ENCODE measurements around the gene NOX3. TPM values are rescaled to one million over a fixed set of nuclear protein-coding genes. Genes with fewer than 3 reads are reported as not detected.

NOX3 gene
- total RNA-seq, 3 donors from 2014 or later (not counting 1 experiment from before 2014, with no cell fraction given), result not detected

GRCh38 chr6:155443168-155443567, 12.5 kb downstream of the NOX3 start:
- H3K4me1 Mint-ChIP-seq, result peaks cover 9 to 13% of the 10 kb centered on the region in 2 donors
- ATAC-seq (no peak), DNase-seq (no peak)
- TF ChIP-seq CTCF (IDR thresholded peaks at IDR 0.05), result no peak
- Histone ChIP-seq H3K4me1 (ENCODE audit: control insufficient read depth, insufficient read depth, low read length) (no peaks in the 10 kb centered on the region), H3K9me3 (ENCODE audit: control insufficient read depth, insufficient read depth, low read length) (no peaks in the 10 kb centered on the region), H3K27me3 (ENCODE audit: control insufficient read depth, insufficient read depth, low read length) (no peaks in the 10 kb centered on the region), H3K4me3 (ENCODE audit: low read length) (no peak overlapping the region), H3K36me3 (ENCODE audit: control insufficient read depth, insufficient read depth, low read length) (no peaks in the 10 kb centered on the region), H3K27ac (ENCODE audit: low read length) (no peak overlapping the region)
- intact Hi-C loops (cut with micrococcal nuclease), result no loop called here
- WGBS (ENCODE audit: insufficient coverage), result 93% methylated on average over 9 of the region's 9 CpGs
- no peaks in the 10 kb centered on the region for H3K36me3 Mint-ChIP-seq
- peaks cover 0 to under 1% of the 10 kb centered on the region in 2 donors for H3K27me3 Mint-ChIP-seq (ENCODE audit: low read depth in 2 of 2)
- H3K4me3 Mint-ChIP-seq, result no peak overlapping the region
- H3K9me3 Mint-ChIP-seq, result no peaks in the 10 kb centered on the region
- H3K27ac Mint-ChIP-seq, result no peak overlapping the region

GRCh38 chr6:155442562-155442961, 13.1 kb downstream of the NOX3 start:
- Mint-ChIP-seq H3K27me3 (ENCODE audit: low read depth in 2 of 2) (no peaks in the 10 kb centered on the region), H3K36me3 (no peaks in the 10 kb centered on the region), H3K4me1 (peaks cover 9 to 13% of the 10 kb centered on the region in 2 donors), H3K4me3 (no peak overlapping the region), H3K9me3 (no peaks in the 10 kb centered on the region), H3K27ac (no peak overlapping the region)
- Histone ChIP-seq H3K4me3 (ENCODE audit: low read length) (no peak overlapping the region), H3K4me1 (ENCODE audit: control insufficient read depth, insufficient read depth, low read length) (no peaks in the 10 kb centered on the region), H3K27me3 (ENCODE audit: control insufficient read depth, insufficient read depth, low read length) (no peaks in the 10 kb centered on the region), H3K9me3 (ENCODE audit: control insufficient read depth, insufficient read depth, low read length) (no peaks in the 10 kb centered on the region), H3K36me3 (ENCODE audit: control insufficient read depth, insufficient read depth, low read length) (no peaks in the 10 kb centered on the region), H3K27ac (ENCODE audit: low read length) (no peak overlapping the region)
- ATAC-seq (no peak), DNase-seq (no peak)
- WGBS (ENCODE audit: insufficient coverage), result 81% methylated on average over 5 of the region's 5 CpGs
- TF ChIP-seq CTCF (IDR thresholded peaks at IDR 0.05), result no peak
- intact Hi-C loops (cut with micrococcal nuclease), result no loop called here

GRCh38 chr6:155441112-155441465, 14.6 kb downstream of the NOX3 start:
- WGBS (ENCODE audit: insufficient coverage), result 94% methylated on average over 2 of the region's 4 CpGs
- no peak overlapping the region for H3K4me3 ChIP-seq (ENCODE audit: low read length)
- no peaks in the 10 kb centered on the region for H3K9me3 ChIP-seq (ENCODE audit: control insufficient read depth, insufficient read depth, low read length)
- no peaks in the 10 kb centered on the region for H3K9me3 Mint-ChIP-seq
- H3K27me3 ChIP-seq (ENCODE audit: control insufficient read depth, insufficient read depth, low read length), result no peaks in the 10 kb centered on the region
- H3K4me1 ChIP-seq (ENCODE audit: control insufficient read depth, insufficient read depth, low read length), result no peaks in the 10 kb centered on the region
- peaks cover 16 to 17% of the 10 kb centered on the region in 2 donors for H3K4me1 Mint-ChIP-seq
- no peak overlapping the region for H3K27ac ChIP-seq (ENCODE audit: low read length)
- H3K4me3 Mint-ChIP-seq, result no peak overlapping the region
- no peak for DNase-seq
- intact Hi-C loops (cut with micrococcal nuclease), result no loop called here
- H3K27ac Mint-ChIP-seq, result no peak overlapping the region
- no peak for ATAC-seq
- H3K27me3 Mint-ChIP-seq (ENCODE audit: low read depth in 2 of 2), result no peaks in the 10 kb centered on the region
- no peaks in the 10 kb centered on the region for H3K36me3 ChIP-seq (ENCODE audit: control insufficient read depth, insufficient read depth, low read length)
- H3K36me3 Mint-ChIP-seq, result no peaks in the 10 kb centered on the region
- TF ChIP-seq CTCF (IDR thresholded peaks at IDR 0.05), result no peak

GRCh38 chr6:155440398-155441111, 15.1 kb downstream of the NOX3 start:
- no peak overlapping the region for H3K27ac ChIP-seq (ENCODE audit: low read length)
- DNase-seq (no peak), ATAC-seq (no peak)
- H3K36me3 Mint-ChIP-seq, result no peaks in the 10 kb centered on the region
- no peaks in the 10 kb centered on the region for H3K9me3 Mint-ChIP-seq
- WGBS (ENCODE audit: insufficient coverage), result 73% methylated on average over 5 of the region's 6 CpGs
- H3K4me1 ChIP-seq (ENCODE audit: control insufficient read depth, insufficient read depth, low read length), result no peaks in the 10 kb centered on the region
- no peak overlapping the region for H3K27ac Mint-ChIP-seq
- no peaks in the 10 kb centered on the region for H3K27me3 Mint-ChIP-seq (ENCODE audit: low read depth in 2 of 2)
- H3K9me3 ChIP-seq (ENCODE audit: control insufficient read depth, insufficient read depth, low read length), result no peaks in the 10 kb centered on the region
- no peak overlapping the region for H3K4me3 ChIP-seq (ENCODE audit: low read length)
- no peaks in the 10 kb centered on the region for H3K27me3 ChIP-seq (ENCODE audit: control insufficient read depth, insufficient read depth, low read length)
- intact Hi-C loops (cut with micrococcal nuclease), result no loop called here
- H3K4me3 Mint-ChIP-seq, result no peak overlapping the region
- H3K36me3 ChIP-seq (ENCODE audit: control insufficient read depth, insufficient read depth, low read length), result no peaks in the 10 kb centered on the region
- peaks cover 13 to 15% of the 10 kb centered on the region in 2 donors for H3K4me1 Mint-ChIP-seq
- TF ChIP-seq CTCF (IDR thresholded peaks at IDR 0.05), result no peak
